T-helper 1 cell treated with Interleukin-12 subunit alpha and Interleukin-12 subunit beta and Interleukin-4 antibody, amounts not matched to agents 30 μg/mL and 1 μg/mL, for 36 hours (primary cell): Measurements from ENCODE around the gene FERD3L.

ENCODE experiments used
- H3K27ac Mint-ChIP-seq: one replicate; pipeline ENCODE4 v1.8.0; 2021; ENCODE audit warnings: mild to moderate bottlenecking, mixed read lengths
- H3K27me3 Mint-ChIP-seq: one replicate; pipeline ENCODE4 v1.8.0; 2021; ENCODE audit warnings: low read depth, mixed read lengths
- H3K36me3 Mint-ChIP-seq: one replicate; pipeline ENCODE4 v1.8.0; 2021; ENCODE audit warnings: low read depth, mixed read lengths
- H3K4me1 Mint-ChIP-seq: one replicate; pipeline ENCODE4 v1.8.0; 2021; ENCODE audit warnings: low read depth, mixed read lengths
- H3K4me3 Mint-ChIP-seq: one replicate; pipeline ENCODE4 v1.8.0; 2021; ENCODE audit warnings: mild to moderate bottlenecking, moderate library complexity, mixed read lengths
- H3K9me3 Mint-ChIP-seq: one replicate; pipeline ENCODE4 v1.8.0; 2021; ENCODE audit warnings: mixed read lengths

FERD3L gene

DNA sequence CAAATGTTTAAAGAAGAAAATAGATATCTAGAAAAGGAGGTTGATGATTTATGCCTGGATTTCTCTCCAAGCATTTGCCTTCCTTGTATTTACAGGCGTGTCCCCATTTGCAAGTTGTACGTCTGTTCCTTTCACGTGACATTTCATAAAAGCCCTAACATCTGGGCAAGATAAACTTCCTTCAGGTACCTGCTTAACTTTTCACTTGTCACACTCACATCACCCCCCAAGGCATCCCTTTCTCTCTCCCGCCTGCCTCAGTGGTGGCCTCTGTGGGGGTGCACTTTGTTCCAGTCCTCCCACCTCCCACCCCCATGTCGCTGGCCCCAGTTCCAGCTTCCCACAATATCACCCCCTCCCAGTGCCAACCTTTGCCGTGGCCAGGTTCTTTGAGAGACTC, 34.4 kb downstream of the FERD3L start:
- Mint-ChIP-seq H3K27me3 (peaks cover 95% of the 10 kb centered on the region), H3K4me1 (peaks cover 6% of the 10 kb centered on the region), H3K4me3 (no peak overlapping the region), H3K27ac (no peak overlapping the region), H3K9me3 (peaks cover 4% of the 10 kb centered on the region), H3K36me3 (peaks cover 4% of the 10 kb centered on the region)

- Mint-ChIP-seq H3K36me3 (peaks cover 4% of the 10 kb centered on the region), H3K27ac (no peak overlapping the region), H3K4me3 (no peak overlapping the region), H3K4me1 (peaks cover 6% of the 10 kb centered on the region), H3K9me3 (peaks cover 4% of the 10 kb centered on the region), H3K27me3 (peaks cover 100% of the 10 kb centered on the region)
Measured at GRCh38 chr7:19110026-19110730, 35.0 kb downstream of the FERD3L start.

DNA sequence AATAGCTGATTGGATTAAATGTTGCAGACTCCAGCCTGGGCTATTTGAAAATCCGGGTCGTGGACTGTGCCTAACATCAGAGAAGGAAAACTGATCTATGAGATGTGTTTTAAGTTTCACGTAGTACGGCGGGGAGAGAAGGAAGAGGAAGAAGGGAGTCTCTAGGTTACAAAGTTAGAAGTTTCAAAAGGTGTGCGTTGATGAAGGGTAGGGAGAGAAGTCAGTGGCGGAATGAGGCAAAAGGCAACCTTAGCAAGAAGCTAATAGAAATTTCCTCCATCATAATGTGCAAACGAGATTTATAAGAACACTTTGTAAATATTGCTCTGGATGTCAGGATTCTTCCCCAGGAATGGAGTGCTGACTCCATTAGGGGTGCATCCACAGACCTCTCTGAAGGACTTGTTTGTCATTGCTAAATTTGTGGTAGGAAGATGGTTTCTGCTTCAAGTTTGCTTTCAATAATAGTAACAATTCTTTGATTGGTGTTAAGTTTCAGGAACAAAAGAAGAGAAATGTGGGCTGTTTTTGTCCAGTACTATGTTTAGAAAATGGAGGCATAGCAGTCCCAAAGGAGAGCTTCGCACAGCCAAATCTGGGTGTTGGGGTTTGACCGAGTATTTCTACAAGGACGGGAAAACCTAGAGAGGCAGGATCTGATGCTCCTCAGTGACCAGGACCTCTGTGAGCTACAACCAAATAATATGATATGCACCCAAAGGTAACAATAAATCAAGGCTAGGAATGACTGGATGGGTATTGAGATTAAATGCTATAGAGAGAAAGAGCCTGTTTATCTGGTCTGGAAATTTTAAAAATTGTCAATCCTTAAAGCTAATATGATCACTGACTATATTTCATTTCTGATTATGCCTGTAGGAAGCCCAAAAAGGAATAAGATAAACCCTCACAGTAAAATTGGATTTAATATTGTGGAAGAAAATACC, 35.9 kb downstream of the FERD3L start:
- Mint-ChIP-seq H3K27ac (no peak overlapping the region), H3K9me3 (peaks cover 4% of the 10 kb centered on the region), H3K27me3 (peaks cover 100% of the 10 kb centered on the region), H3K4me1 (peaks cover 6% of the 10 kb centered on the region), H3K4me3 (no peak overlapping the region), H3K36me3 (peaks cover 4% of the 10 kb centered on the region)

DNA sequence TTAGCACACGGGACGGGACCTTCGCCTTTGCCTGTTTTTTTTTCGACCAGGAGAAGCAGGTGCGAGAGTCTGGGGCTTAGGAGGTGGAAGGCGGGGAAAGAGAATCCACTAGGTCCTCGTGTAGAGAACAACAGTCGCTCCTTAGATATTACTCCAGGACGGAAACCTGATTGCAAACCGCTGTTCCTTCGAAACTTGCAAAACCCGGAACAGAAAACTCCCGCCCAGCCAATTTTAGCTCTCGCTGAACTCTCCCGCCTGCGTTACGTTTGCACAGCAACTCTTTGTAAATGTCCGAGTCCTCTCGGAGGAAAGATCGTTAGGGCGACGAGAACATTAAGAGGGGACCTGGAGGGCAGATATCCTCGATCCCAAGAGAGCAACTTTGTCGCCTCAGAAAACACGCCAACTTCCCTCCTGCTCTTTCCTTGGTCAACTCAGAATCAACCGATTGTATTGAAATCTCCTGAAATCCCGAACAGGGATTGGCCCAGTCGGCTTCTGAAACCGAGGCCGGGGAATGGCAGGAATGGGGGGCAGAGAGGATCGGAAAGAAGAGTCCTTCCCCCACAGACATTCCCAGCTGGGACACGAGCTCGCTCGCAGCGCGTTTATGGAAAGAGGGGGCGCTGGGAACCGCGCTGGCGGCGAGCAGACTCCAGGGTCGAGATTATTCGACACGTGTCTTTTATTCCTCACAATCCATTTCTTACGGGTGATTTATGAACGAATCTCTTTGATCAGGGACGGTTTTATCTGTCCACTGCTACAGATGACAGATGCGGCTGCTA, 37.7 kb downstream of the FERD3L start:
- Mint-ChIP-seq H3K27ac (no peak overlapping the region), H3K9me3 (peaks cover 4% of the 10 kb centered on the region), H3K27me3 (peaks cover 90% of the 10 kb centered on the region), H3K36me3 (peaks cover 4% of the 10 kb centered on the region), H3K4me3 (no peak overlapping the region), H3K4me1 (peaks cover 6% of the 10 kb centered on the region)

- Mint-ChIP-seq H3K36me3 (peaks cover 4% of the 10 kb centered on the region), H3K4me1 (peaks cover 6% of the 10 kb centered on the region), H3K9me3 (peaks cover 4% of the 10 kb centered on the region), H3K27me3 (peaks cover 85% of the 10 kb centered on the region), H3K27ac (no peak overlapping the region), H3K4me3 (no peak overlapping the region)
Measured at GRCh38 chr7:19107081-19107355, 38.2 kb downstream of the FERD3L start.

DNA sequence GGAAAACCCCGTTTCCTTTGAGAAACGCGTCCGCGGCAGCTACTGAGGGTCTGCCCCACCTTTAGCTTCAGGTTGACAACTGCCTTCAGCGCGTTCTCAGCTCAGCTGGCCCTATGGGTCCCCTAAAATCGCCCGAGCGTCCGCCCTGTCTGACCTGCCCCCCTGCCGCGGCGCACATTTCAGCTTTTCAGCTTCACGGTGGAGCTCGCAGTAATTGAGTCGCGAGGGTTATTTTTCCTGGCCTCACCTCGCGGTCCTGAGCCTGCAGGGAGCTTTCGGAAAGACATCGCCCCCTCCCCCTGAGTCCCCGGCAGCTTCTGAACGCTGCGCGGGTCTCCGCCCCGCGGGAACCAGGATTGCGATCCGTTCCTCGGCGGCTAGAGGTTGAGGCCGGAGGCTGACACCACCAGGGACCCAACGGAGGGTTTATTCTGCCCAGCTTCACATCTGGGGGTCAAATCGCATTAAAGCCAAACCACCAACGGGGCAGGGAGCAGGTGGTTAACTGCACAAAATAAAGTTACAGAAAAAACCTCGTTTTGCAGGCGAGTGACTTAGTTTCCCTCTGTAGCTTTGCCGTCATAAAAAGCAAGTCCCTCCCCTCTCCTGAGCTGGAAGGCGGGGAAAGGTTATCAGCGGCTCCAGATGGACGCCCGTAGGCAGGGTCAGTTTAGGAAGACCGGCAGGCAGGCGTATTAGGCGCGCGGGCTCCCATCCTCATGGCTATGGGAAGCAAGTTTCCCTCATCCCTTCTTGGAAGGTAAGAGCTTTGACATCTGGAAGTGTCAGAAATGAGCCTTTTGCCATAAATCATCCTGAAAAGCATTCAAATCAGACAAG, 38.8 kb downstream of the FERD3L start:
- Mint-ChIP-seq H3K9me3 (peaks cover 4% of the 10 kb centered on the region), H3K4me1 (peaks cover 6% of the 10 kb centered on the region), H3K27ac (no peak overlapping the region), H3K36me3 (peaks cover 4% of the 10 kb centered on the region), H3K4me3 (no peak overlapping the region), H3K27me3 (peaks cover 79% of the 10 kb centered on the region)

GRCh38 chr7:19105546-19105945, 39.7 kb downstream of the FERD3L start:
- H3K27me3 Mint-ChIP-seq: peaks cover 70% of the 10 kb centered on the region
- H3K4me1 Mint-ChIP-seq: peaks cover 4% of the 10 kb centered on the region
- no peaks in the 10 kb centered on the region for H3K36me3 Mint-ChIP-seq
- H3K27ac Mint-ChIP-seq: no peak overlapping the region
- no peak overlapping the region for H3K4me3 Mint-ChIP-seq
- peaks cover 4% of the 10 kb centered on the region for H3K9me3 Mint-ChIP-seq

DNA sequence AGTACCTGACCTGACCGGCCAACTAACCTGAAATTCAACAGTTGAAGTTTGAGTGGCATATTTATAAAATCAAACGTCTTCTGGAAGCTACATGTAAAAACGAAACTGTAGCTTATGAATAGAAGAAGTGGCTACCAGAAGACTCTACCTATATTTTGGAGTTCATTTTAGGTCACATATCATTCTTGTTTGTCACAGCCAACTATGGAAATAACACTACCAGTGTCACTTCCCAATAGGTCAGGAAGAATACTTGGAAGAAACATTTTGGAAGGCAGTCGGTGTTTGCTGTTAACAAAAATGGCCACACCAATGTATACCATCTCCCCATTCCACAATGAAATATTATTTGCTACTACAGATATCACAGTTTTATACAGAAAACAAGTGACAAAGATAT, 40.4 kb downstream of the FERD3L start:
- Mint-ChIP-seq H3K27ac (no peak overlapping the region), H3K36me3 (no peaks in the 10 kb centered on the region), H3K9me3 (no peaks in the 10 kb centered on the region), H3K4me3 (no peak overlapping the region), H3K4me1 (peaks cover 4% of the 10 kb centered on the region), H3K27me3 (peaks cover 63% of the 10 kb centered on the region)

DNA sequence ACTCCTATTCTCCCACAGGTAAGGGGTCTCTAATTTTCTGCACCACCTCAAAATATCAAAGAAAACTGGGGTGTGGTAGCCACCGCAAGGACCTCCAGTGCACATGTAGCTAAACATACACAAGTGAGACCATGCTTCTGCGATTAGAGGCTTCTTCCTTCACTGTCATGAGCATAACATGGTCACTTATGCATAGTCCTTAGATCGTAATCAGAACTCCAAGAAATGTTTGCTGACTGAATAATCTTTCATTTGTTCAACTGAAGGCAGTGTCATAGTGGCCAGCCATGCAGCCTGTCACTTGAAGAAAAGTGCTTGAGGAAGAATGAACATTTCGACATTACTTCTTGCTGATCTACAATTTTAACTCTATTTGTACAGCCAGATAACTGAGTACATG, 42.3 kb downstream of the FERD3L start:
- Mint-ChIP-seq H3K4me1 (peaks cover 4% of the 10 kb centered on the region), H3K27me3 (peaks cover 47% of the 10 kb centered on the region), H3K9me3 (no peaks in the 10 kb centered on the region), H3K27ac (no peak overlapping the region), H3K36me3 (no peaks in the 10 kb centered on the region), H3K4me3 (no peak overlapping the region)

DNA sequence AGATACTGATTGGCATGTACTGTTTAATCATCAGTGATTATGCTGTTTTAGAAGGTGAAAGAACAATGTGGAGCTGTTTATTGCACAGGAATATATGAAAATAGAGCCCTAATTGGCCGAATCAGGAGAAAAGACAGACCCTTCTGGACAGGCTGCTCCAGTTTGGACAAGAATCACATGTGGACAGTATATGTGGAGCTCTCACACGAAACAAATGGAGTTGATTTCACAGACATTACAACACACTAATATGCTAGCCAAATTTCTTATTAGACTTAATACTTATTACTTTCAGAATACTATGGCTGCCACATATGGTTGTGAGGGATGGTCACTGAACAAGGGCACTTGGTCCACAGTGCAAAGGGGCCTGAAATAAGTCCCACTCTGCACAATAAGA, 43.3 kb downstream of the FERD3L start:
- H3K4me1 Mint-ChIP-seq: no peaks in the 10 kb centered on the region
- no peaks in the 10 kb centered on the region for H3K9me3 Mint-ChIP-seq
- H3K36me3 Mint-ChIP-seq: no peaks in the 10 kb centered on the region
- no peak overlapping the region for H3K27ac Mint-ChIP-seq
- H3K27me3 Mint-ChIP-seq: peaks cover 37% of the 10 kb centered on the region
- no peak overlapping the region for H3K4me3 Mint-ChIP-seq

DNA sequence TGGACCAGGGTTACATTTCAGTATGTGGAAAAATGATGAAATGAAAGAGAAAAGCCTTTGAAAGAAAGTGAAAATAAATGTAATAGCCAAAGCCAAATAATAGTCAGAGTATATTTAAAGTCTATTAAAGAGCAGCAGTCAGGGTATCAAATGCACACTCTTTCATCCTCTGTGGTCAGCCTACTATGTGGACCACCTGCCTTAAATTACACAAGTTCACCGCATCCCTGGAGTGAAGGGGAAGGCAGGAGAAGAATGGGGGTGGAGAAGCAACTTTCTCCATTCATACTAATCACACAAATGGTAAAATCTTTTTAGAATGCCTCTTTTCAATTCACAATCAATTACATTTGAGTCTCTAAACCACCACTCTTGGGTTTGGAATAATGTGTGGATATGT, 43.7 kb downstream of the FERD3L start:
- Mint-ChIP-seq H3K27me3 (peaks cover 33% of the 10 kb centered on the region), H3K36me3 (no peaks in the 10 kb centered on the region), H3K4me3 (no peak overlapping the region), H3K9me3 (no peaks in the 10 kb centered on the region), H3K4me1 (no peaks in the 10 kb centered on the region), H3K27ac (no peak overlapping the region)

GRCh38 chr7:19099924-19100323, 45.3 kb downstream of the FERD3L start:
- no peak overlapping the region for H3K4me3 Mint-ChIP-seq
- H3K36me3 Mint-ChIP-seq: no peaks in the 10 kb centered on the region
- H3K4me1 Mint-ChIP-seq: no peaks in the 10 kb centered on the region
- no peak overlapping the region for H3K27ac Mint-ChIP-seq
- no peaks in the 10 kb centered on the region for H3K9me3 Mint-ChIP-seq
- peaks cover 17% of the 10 kb centered on the region for H3K27me3 Mint-ChIP-seq

DNA sequence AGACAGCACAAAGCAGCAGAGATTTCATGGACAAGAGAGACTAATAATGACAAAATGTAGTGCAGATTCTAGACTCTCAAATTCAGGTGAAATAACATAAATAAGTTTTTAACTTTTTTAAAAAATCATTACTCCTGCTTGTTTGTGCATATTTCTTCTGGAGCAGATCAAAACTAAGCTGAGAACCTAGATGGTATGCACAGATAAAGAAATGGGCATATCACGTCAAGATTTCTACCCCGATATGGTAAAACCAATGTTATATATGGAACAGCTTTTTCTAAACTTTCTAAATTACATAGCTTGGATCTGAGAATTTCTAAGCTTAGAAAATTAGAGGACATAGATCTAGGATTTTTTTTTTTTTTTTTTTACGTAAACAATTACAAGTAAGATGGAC, 46.0 kb downstream of the FERD3L start:
- Mint-ChIP-seq H3K27me3 (peaks cover 10% of the 10 kb centered on the region), H3K4me1 (no peaks in the 10 kb centered on the region), H3K9me3 (no peaks in the 10 kb centered on the region), H3K36me3 (no peaks in the 10 kb centered on the region), H3K4me3 (no peak overlapping the region), H3K27ac (no peak overlapping the region)

- Mint-ChIP-seq H3K27ac (no peak overlapping the region), H3K9me3 (no peaks in the 10 kb centered on the region), H3K4me3 (no peak overlapping the region), H3K4me1 (no peaks in the 10 kb centered on the region), H3K36me3 (no peaks in the 10 kb centered on the region), H3K27me3 (peaks cover 9% of the 10 kb centered on the region)
Measured at GRCh38 chr7:19098510-19098909, 46.7 kb downstream of the FERD3L start.
